HG03064 (cell line): ENCODE measurements around the gene ANKRD33B.

Experiments used
- ATAC-seq: cut with Tn5 transposase; IDR thresholded peaks from one replicate; pipeline ENCODE4 v1.9.1; 2021; ENCODE audit warnings: low read depth; ENCODE audit not compliant: unreplicated experiment

ANKRD33B gene

GRCh38 chr5:10688651-10689171 lies 124.8 kb downstream of the ANKRD33B start:
- ATAC-seq = no peak

GRCh38 chr5:10689391-10690081 lies 125.7 kb downstream of the ANKRD33B start:
- ATAC-seq = no peak

GRCh38 chr5:10690460-10691440 lies 126.9 kb downstream of the ANKRD33B start:
- no peak for ATAC-seq

- no peak for ATAC-seq
Measured at GRCh38 chr5:10691826-10692785, 128.2 kb downstream of the ANKRD33B start.

GRCh38 chr5:10695055-10695649 lies 131.3 kb downstream of the ANKRD33B start:
- ATAC-seq = no peak

GRCh38 chr5:10695759-10696543 lies 132.1 kb downstream of the ANKRD33B start:
- no peak for ATAC-seq

- peak; percentile 54 for ATAC-seq
Measured at GRCh38 chr5:10699281-10699874, 135.5 kb downstream of the ANKRD33B start.

- ATAC-seq = peak; percentile 60
Measured at GRCh38 chr5:10699987-10700386, 136.1 kb downstream of the ANKRD33B start.

- ATAC-seq = no peak
Measured at GRCh38 chr5:10700516-10700915, 136.6 kb downstream of the ANKRD33B start.

- ATAC-seq = no peak
Measured at GRCh38 chr5:10701567-10702039, 137.7 kb downstream of the ANKRD33B start.

- ATAC-seq = no peak
Measured at GRCh38 chr5:10702040-10702629, 138.3 kb downstream of the ANKRD33B start.

- no peak for ATAC-seq
Measured at GRCh38 chr5:10702911-10703491, 139.1 kb downstream of the ANKRD33B start.

GRCh38 chr5:10703676-10704075 lies 139.8 kb downstream of the ANKRD33B start:
- ATAC-seq = no peak

- ATAC-seq = no peak
Measured at GRCh38 chr5:10704949-10705621, 141.2 kb downstream of the ANKRD33B start.

GRCh38 chr5:10705747-10706146 lies 141.9 kb downstream of the ANKRD33B start:
- ATAC-seq = no peak

- ATAC-seq = no peak
Measured at GRCh38 chr5:10706326-10706725, 142.5 kb downstream of the ANKRD33B start.
